Prostate gland (tissue), 2 donors: Measurements from ENCODE around the gene F7. TPM values are rescaled to one million over a fixed set of nuclear protein-coding genes. Genes with fewer than 3 reads are reported as not detected.

ENCODE experiments used
- DNase-seq: peaks from one replicate; pipeline ENCODE4 v3.0.0-alpha.2; 2019; ENCODE audit warnings: low spot score
- H3K27ac ChIP-seq, 2 donors: fragments of 200-600 bp; sonication (generic); 2 replicates each; pipeline ENCODE4 v1.5.1; 2017 to 2019
- H3K27me3 ChIP-seq: fragments of 200-600 bp; sonication (generic); replicated peaks from 2 replicates; pipeline ENCODE4 v1.5.1; 2019; ENCODE audit not compliant: insufficient read depth
- H3K36me3 ChIP-seq, 2 donors: fragments of 200-600 bp; sonication (generic); 1 replicate in 1 of 2; 2 replicates in 1 of 2; pipeline versions ENCODE4 v1.5.1 to v1.8.1; 2017 to 2019
- H3K4me1 ChIP-seq: fragments of 200-600 bp; sonication (generic); replicated peaks from 2 replicates; pipeline ENCODE4 v1.5.1; 2019
- H3K4me3 ChIP-seq, 2 donors: fragments of 200-600 bp; sonication (generic); 2 replicates each; pipeline ENCODE4 v1.5.1; 2017 to 2019
- H3K9me3 ChIP-seq: fragments of 200-600 bp; sonication (generic); 2 replicates; pipeline ENCODE4 v1.5.1; 2017
- CTCF ChIP-seq, 4 experiments: fragments of 200-600 bp in 2 of 4; fragments of 450-650 bp in 2 of 4; sonication (generic) in 2 of 4; IDR thresholded peaks; 1 replicate in 3 of 4; 2 replicates in 1 of 4; pipeline ENCODE4 v1.5.1; 2016 to 2019; ENCODE audit warnings: antibody characterized with exemption in 4 of 4, mild to moderate bottlenecking in 2 of 4, moderate library complexity in 2 of 4
- POLR2A ChIP-seq: fragments of 450-650 bp; IDR thresholded peaks from one replicate; pipeline ENCODE4 v1.6.1; 2016; ENCODE audit warnings: antibody characterized with exemption, mild to moderate bottlenecking
- POLR2AphosphoS5 ChIP-seq: sonication (generic); formaldehyde crosslinking; IDR thresholded peaks from one replicate; pipeline ENCODE4 v1.6.1; 2017; ENCODE audit warnings: antibody characterized with exemption
- WGBS: methylation state at CpG from one replicate; pipeline ENCODE4 v1.1.5; 2018; 5-methylcytosine and 5-hydroxymethylcytosine counted together
- intact Hi-C: fragments of 100-400 bp; cut with DNase I; formaldehyde crosslinking; loops from one replicate; pipeline ENCODE4 v1.14.2; 2022
- total RNA-seq, 2 donors: library from RNA; depleted of rRNA; stranded (reverse); fragments of >200 nt; gene quantifications; one replicate each; pipeline ENCODE4 v1.1.0, GENCODE V29; 2016

The F7 gene
- total RNA-seq, 2 donors from 2014 or later: 2.7 TPM; not detected in 1

- Histone ChIP-seq H3K36me3 (no peaks in the 10 kb centered on the region), H3K4me3 (no peak overlapping the region), H3K27me3 (no peaks in the 10 kb centered on the region), H3K9me3 (no peaks in the 10 kb centered on the region), H3K27ac (no peak overlapping the region), H3K4me1 (no peaks in the 10 kb centered on the region)
- no peak for DNase-seq
- TF ChIP-seq CTCF (IDR thresholded peaks at IDR 0.05): no peak
- TF ChIP-seq POLR2A: no peak
- no peak for TF ChIP-seq POLR2AphosphoS5
- intact Hi-C loops: no loop called here
- 89% methylated on average over 32 of the region's 33 CpGs for WGBS
Measured at GRCh38 chr13:113091891-113092775, 13.5 kb upstream of the F7 start.

- Histone ChIP-seq H3K9me3 (no peaks in the 10 kb centered on the region), H3K27me3 (no peaks in the 10 kb centered on the region), H3K36me3 (no peaks in the 10 kb centered on the region), H3K4me1 (no peaks in the 10 kb centered on the region), H3K27ac (no peak overlapping the region), H3K4me3 (no peak overlapping the region)
- 91% methylated on average over 24 of the region's 25 CpGs for WGBS
- intact Hi-C loops: no loop called here
- TF ChIP-seq CTCF (IDR thresholded peaks at IDR 0.05) (no peak), POLR2A (no peak), POLR2AphosphoS5 (no peak)
- DNase-seq: no peak
Measured at GRCh38 chr13:113092776-113093579, 12.6 kb upstream of the F7 start.

GRCh38 chr13:113093580-113094409 is 11.8 kb upstream of the F7 start:
- H3K27ac ChIP-seq: no peak overlapping the region
- intact Hi-C loops: no loop called here
- no peak for TF ChIP-seq POLR2AphosphoS5
- TF ChIP-seq POLR2A: no peak
- no peak for TF ChIP-seq CTCF (IDR thresholded peaks at IDR 0.05)
- no peak overlapping the region for H3K4me3 ChIP-seq
- no peaks in the 10 kb centered on the region for H3K36me3 ChIP-seq
- H3K4me1 ChIP-seq: no peaks in the 10 kb centered on the region
- 82% methylated on average over 29 of the region's 29 CpGs for WGBS
- no peak for DNase-seq
- H3K9me3 ChIP-seq: no peaks in the 10 kb centered on the region
- H3K27me3 ChIP-seq: no peaks in the 10 kb centered on the region

GRCh38 chr13:113094410-113094800 is 11.2 kb upstream of the F7 start:
- DNase-seq: no peak
- no peak overlapping the region for H3K4me3 ChIP-seq

More at GRCh38 chr13:113094410-113094800, 11.2 kb upstream of the F7 start:
- no peaks in the 10 kb centered on the region for H3K9me3 ChIP-seq
- H3K27ac ChIP-seq: no peak overlapping the region
- H3K27me3 ChIP-seq: no peaks in the 10 kb centered on the region
- no peaks in the 10 kb centered on the region for H3K4me1 ChIP-seq
- TF ChIP-seq POLR2A: no peak
- no peak for TF ChIP-seq CTCF (IDR thresholded peaks at IDR 0.05)
- TF ChIP-seq POLR2AphosphoS5: no peak
- WGBS: 78% methylated on average over 14 of the region's 14 CpGs
- intact Hi-C loops: no loop called here
- H3K36me3 ChIP-seq: no peaks in the 10 kb centered on the region
